PC-9 (cell line): ENCODE measurements around the gene RFLNA. TPM values are rescaled to one million over a fixed set of nuclear protein-coding genes. Genes with fewer than 3 reads are reported as not detected.
"Not testable (repeated sequence)": the region's sequence is repeated elsewhere in the genome, so short reads cannot be mapped to it uniquely, and the experiment has no call there.

ENCODE experiments used
- BruUV-seq: library from RNA; stranded (reverse); fragments of 400-500 nt; replicated peaks from 2 replicates; lab custom pipeline; 2021; lab: Mats Ljungman, UMichigan
- CTCF ChIA-PET: fragments of 300-600 bp; sonication (Branson Sonifier 250); formaldehyde crosslinking; loops from one replicate; lab custom pipeline; 2022; ENCODE audit warnings: antibody characterized with exemption; lab: Charles Lee
- POLR2A ChIA-PET: fragments of 300-600 bp; sonication (Branson Sonifier 250); formaldehyde crosslinking; loops from one replicate; lab custom pipeline; 2022; ENCODE audit warnings: antibody characterized with exemption; ENCODE audit not compliant: unreplicated experiment; lab: Charles Lee
- DNase-seq, 2 experiments: peaks; one replicate each; pipeline versions ENCODE4 v3.0.0 to v3.0.0-alpha.2; 2015 to 2022; ENCODE audit warnings: mixed read lengths in 1 of 2
- H2AFZ ChIP-seq: fragments of 200-600 bp; sonication (generic); 2 replicates; pipeline ENCODE4 v1.8.1; 2017; ENCODE audit warnings: antibody characterized with exemption
- H3F3A ChIP-seq: fragments of 200-600 bp; sonication (generic); 2 replicates; pipeline ENCODE4 v1.8.1; 2017; ENCODE audit warnings: antibody characterized with exemption, mild to moderate bottlenecking, low read depth; ENCODE audit not compliant: insufficient read depth
- H3K27ac ChIP-seq: fragments of 200-600 bp; sonication (generic); 2 replicates; pipeline ENCODE4 v1.6.1; 2016; ENCODE audit warnings: mixed run types
- H3K27me3 ChIP-seq: fragments of 200-600 bp; sonication (generic); 2 replicates; pipeline ENCODE4 v1.6.1; 2016; ENCODE audit warnings: low read depth, mixed run types; ENCODE audit not compliant: insufficient read depth
- H3K36me3 ChIP-seq: fragments of 200-600 bp; sonication (generic); 2 replicates; pipeline ENCODE4 v1.6.1; 2016; ENCODE audit warnings: low read depth, mixed run types
- H3K4me1 ChIP-seq: fragments of 200-600 bp; sonication (generic); replicated peaks from 2 replicates; pipeline ENCODE4 v1.6.1; 2016; ENCODE audit warnings: mixed run types; ENCODE audit not compliant: insufficient read depth
- H3K4me2 ChIP-seq: fragments of 200-600 bp; sonication (generic); 2 replicates; pipeline ENCODE4 v1.6.1; 2017; ENCODE audit warnings: mixed run types
- H3K4me3 ChIP-seq: fragments of 200-600 bp; sonication (generic); 2 replicates; pipeline ENCODE4 v1.6.1; 2016; ENCODE audit warnings: mixed run types
- H3K79me2 ChIP-seq: fragments of 200-600 bp; sonication (generic); 2 replicates; pipeline ENCODE4 v1.6.1; 2017; ENCODE audit warnings: low read depth, mixed run types
- H3K9me2 ChIP-seq: fragments of 200-600 bp; sonication (generic); 2 replicates; pipeline ENCODE4 v1.8.1; 2017; ENCODE audit warnings: mild to moderate bottlenecking; ENCODE audit not compliant: insufficient read depth
- H3K9me3 ChIP-seq: fragments of 200-600 bp; sonication (generic); 2 replicates; pipeline ENCODE4 v1.8.1; 2016; ENCODE audit warnings: low read depth; ENCODE audit not compliant: insufficient read depth
- H4K20me1 ChIP-seq: fragments of 200-600 bp; sonication (generic); 2 replicates; pipeline ENCODE4 v1.8.1; 2017; ENCODE audit not compliant: insufficient read depth
- EZH2 ChIP-seq: fragments of 200-600 bp; sonication (generic); IDR thresholded peaks from 2 replicates; pipeline ENCODE4 v1.8.0; 2017; ENCODE audit warnings: antibody characterized with exemption, low read depth
- intact Hi-C: fragments of 100-400 bp; cut with micrococcal nuclease; formaldehyde crosslinking; loops from one replicate; pipeline ENCODE4 v1.10.0; 2022; ENCODE audit not compliant: unreplicated experiment
- total RNA-seq: library from RNA; stranded (reverse); gene quantifications from 2 replicates; pipeline ENCODE4 v1.2.3, GENCODE V29; 2021
- TF ChIP-seq, protein P1 (sequence below): fragments of 200-600 bp; sonication (generic); conservative IDR thresholded peaks from 2 replicates; pipeline ENCODE4 v1.6.1; 2017; ENCODE audit warnings: mixed run types, antibody characterized with exemption, mild to moderate bottlenecking, moderate library complexity

RFLNA gene
- total RNA-seq, 1 experiment from 2014 or later, result not detected

DNA sequence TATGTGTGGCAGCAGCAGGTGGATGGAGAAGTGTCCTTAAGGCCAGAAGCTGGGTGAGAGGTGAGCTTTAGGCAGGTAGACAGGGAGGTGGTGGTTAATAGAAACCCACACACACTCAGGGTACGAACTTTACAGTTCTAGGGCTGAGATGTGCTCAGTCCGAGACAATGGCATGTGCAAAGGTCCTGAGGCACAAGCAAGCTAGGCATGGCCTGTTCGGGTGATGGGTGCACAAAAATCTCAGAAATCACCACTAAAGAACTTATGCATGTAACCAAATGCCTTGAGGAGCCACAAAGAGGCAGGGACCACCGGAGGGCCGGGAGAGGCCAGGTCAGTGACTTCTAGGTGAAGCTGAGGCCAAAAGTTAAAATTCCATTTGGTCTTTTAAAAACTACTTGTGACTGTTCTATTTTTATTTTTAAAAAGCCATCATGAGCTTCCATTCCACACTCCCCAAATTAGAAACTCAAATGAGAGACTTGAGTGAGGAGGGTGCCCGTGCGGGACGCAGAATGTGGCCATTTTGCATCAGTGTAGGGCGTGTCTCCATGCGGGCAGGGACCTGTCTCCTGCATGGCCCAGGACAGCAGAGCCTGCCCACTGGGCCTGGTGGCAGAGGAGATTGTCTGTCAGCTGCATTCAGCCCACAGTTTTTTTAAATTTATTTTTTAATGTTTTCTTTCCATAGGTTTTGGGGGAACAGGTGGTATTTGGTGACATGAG lies 4.0 kb downstream of the RFLNA start:
- Histone ChIP-seq H3K9me3 (no peaks in the 10 kb centered on the region), H3K27me3 (peaks cover 74% of the 10 kb centered on the region), H4K20me1 (no peaks in the 10 kb centered on the region), H3F3A (no peaks in the 10 kb centered on the region), H3K4me3 (no peak overlapping the region), H3K4me2 (no peak overlapping the region), H2AFZ (no peak overlapping the region), H3K27ac (no peak overlapping the region), H3K36me3 (no peaks in the 10 kb centered on the region), H3K79me2 (no peaks in the 10 kb centered on the region), H3K4me1 (no peaks in the 10 kb centered on the region), H3K9me2 (no peaks in the 10 kb centered on the region)
- intact Hi-C loops, result no loop called here
- CTCF ChIA-PET, result no interaction called here
- no TSS peak for BruUV-seq
- POLR2A ChIA-PET, result no interaction called here
- TF ChIP-seq EZH2, result no peak
- TF ChIP-seq, protein P1, sequence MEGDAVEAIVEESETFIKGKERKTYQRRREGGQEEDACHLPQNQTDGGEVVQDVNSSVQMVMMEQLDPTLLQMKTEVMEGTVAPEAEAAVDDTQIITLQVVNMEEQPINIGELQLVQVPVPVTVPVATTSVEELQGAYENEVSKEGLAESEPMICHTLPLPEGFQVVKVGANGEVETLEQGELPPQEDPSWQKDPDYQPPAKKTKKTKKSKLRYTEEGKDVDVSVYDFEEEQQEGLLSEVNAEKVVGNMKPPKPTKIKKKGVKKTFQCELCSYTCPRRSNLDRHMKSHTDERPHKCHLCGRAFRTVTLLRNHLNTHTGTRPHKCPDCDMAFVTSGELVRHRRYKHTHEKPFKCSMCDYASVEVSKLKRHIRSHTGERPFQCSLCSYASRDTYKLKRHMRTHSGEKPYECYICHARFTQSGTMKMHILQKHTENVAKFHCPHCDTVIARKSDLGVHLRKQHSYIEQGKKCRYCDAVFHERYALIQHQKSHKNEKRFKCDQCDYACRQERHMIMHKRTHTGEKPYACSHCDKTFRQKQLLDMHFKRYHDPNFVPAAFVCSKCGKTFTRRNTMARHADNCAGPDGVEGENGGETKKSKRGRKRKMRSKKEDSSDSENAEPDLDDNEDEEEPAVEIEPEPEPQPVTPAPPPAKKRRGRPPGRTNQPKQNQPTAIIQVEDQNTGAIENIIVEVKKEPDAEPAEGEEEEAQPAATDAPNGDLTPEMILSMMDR, result no peak
- no peak for DNase-seq

DNA sequence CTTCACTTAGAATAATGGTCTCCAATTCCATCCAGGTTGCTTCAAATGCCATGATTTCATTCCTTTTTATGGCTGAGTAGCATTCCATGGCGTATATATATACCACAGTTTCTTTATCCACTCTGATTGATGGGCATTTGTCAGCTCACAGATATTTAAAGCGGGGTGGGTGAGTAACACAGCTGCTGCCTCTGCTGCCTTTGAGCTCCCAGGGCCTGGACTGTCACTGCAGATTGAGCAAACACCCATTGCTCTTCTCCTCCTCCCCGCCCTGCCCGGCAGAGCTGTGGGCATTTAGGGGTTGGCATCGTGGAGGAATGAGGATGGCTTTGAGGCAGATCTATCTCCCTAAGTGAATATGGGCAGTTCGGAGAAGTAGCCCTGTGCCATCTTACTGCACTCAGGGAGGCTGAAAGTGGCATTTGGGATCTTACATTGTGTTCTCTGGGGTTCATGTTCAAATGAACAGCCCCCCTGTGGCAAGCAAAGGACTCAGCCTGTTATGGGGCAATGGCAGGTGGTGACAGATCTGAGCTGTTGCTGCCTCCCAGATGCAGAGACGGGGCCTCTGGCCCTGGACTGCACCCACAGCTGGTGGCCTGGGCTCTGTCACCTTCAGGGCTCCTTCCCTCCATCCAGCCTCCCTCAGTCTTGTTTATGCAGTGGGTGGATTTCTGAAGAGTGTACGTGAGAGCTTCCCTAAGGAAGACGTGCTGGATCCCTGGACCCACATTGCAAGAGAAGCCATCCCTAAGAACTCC lies 4.9 kb downstream of the RFLNA start:
- no peak for DNase-seq
- no peaks in the 10 kb centered on the region for H3K9me2 ChIP-seq
- intact Hi-C loops, result no loop called here
- H3K4me2 ChIP-seq, result no peak overlapping the region
- no peaks in the 10 kb centered on the region for H4K20me1 ChIP-seq
- H3K79me2 ChIP-seq, result no peaks in the 10 kb centered on the region
- H3K27ac ChIP-seq, result no peak overlapping the region
- H3F3A ChIP-seq, result no peaks in the 10 kb centered on the region
- no peaks in the 10 kb centered on the region for H3K9me3 ChIP-seq
- TF ChIP-seq EZH2, result no peak
- TF ChIP-seq, protein P1, result no peak
- peaks cover 83% of the 10 kb centered on the region for H3K27me3 ChIP-seq
- no peaks in the 10 kb centered on the region for H3K4me1 ChIP-seq
- ChIA-PET POLR2A (no interaction called here), CTCF (interaction anchor here (1.0 kb wide), 1 partner anchor 648 kb away, joined by 3 read pairs; no protein-coding TSS in a partner anchor)
- H2AFZ ChIP-seq, result no peak overlapping the region
- no TSS peak for BruUV-seq
- H3K36me3 ChIP-seq, result no peaks in the 10 kb centered on the region
- no peak overlapping the region for H3K4me3 ChIP-seq

DNA sequence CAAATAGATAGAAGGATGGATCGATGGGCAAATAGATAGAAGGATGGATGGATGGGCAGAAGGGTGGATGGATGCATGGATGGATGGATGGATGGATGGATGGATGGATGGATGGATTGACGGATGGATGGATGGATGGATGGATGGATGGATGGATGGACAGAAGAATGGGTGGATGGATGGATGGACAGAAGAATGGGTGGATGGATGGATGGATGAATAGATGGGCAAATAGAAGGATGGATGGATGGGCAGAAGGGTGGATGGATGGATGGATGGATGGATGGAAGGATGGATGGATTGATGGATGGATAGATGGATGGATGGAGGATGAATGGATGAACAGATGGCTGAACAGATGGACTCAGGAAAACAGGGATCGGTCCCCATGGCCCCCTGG lies 5.8 kb downstream of the RFLNA start:
- CTCF ChIA-PET, result interaction anchor here (1.0 kb wide), 1 partner anchor 649 kb away, joined by 3 read pairs; no protein-coding TSS in a partner anchor
- H3F3A ChIP-seq, H3K36me3 ChIP-seq, DNase-seq, H3K9me3 ChIP-seq, H4K20me1 ChIP-seq, H2AFZ ChIP-seq, intact Hi-C loops, POLR2A ChIA-PET, BruUV-seq, H3K4me3 ChIP-seq, H3K4me2 ChIP-seq, H3K9me2 ChIP-seq, H3K79me2 ChIP-seq, H3K27ac ChIP-seq, H3K4me1 ChIP-seq: not testable (repeated sequence)
- H3K27me3 ChIP-seq, result peaks cover 92% of the 10 kb centered on the region
